ACC112 (cell line): ENCODE measurements around the gene TGFBR3L.
"Not testable (repeated sequence)": the region's sequence is repeated elsewhere in the genome, so short reads cannot be mapped to it uniquely, and the experiment has no call there.

Experiments used
- H2AFZ ChIP-seq: fragments of 200-600 bp; sonication (generic); one replicate; pipeline ENCODE4 v1.6.0; 2017; ENCODE audit warnings: antibody characterized with exemption, low read length; ENCODE audit not compliant: unreplicated experiment
- H3K27ac ChIP-seq: fragments of 200-600 bp; sonication (generic); 2 replicates; pipeline ENCODE4 v1.5.1; 2014; ENCODE audit warnings: low read depth, mild to moderate bottlenecking, antibody characterized with exemption, low read length, moderate library complexity
- H3K27me3 ChIP-seq: fragments of 200-600 bp; sonication (generic); 2 replicates; pipeline ENCODE4 v1.6.1; 2014; ENCODE audit warnings: mild to moderate bottlenecking, antibody characterized with exemption, low read length, moderate library complexity, mixed read lengths; ENCODE audit not compliant: insufficient read depth
- H3K36me3 ChIP-seq: fragments of 200-600 bp; sonication (generic); 2 replicates; pipeline ENCODE4 v1.6.1; 2016; ENCODE audit warnings: mild to moderate bottlenecking, antibody characterized with exemption, low read length, moderate library complexity, mixed read lengths; ENCODE audit not compliant: insufficient read depth
- H3K4me1 ChIP-seq: fragments of 200-600 bp; sonication (generic); one replicate; pipeline ENCODE4 v1.6.1; 2016; ENCODE audit warnings: low read length, mixed read lengths; ENCODE audit not compliant: insufficient read depth, unreplicated experiment, control insufficient read depth
- H3K4me3 ChIP-seq: fragments of 200-600 bp; sonication (generic); 2 replicates; pipeline ENCODE4 v1.5.1; 2014; ENCODE audit warnings: mild to moderate bottlenecking, low read depth, low read length
- H3K79me2 ChIP-seq: fragments of 200-600 bp; sonication (generic); one replicate; pipeline ENCODE4 v1.6.0; 2016; ENCODE audit warnings: low read length; ENCODE audit not compliant: control insufficient read depth, unreplicated experiment, insufficient read depth

Gene TGFBR3L

GRCh38 chr19:7926727-7927604 lies 12.3 kb downstream of the TGFBR3L start:
- Histone ChIP-seq H3K27ac (no peak overlapping the region), H3K4me1 (peaks cover 22% of the 10 kb centered on the region), H2AFZ (no peak overlapping the region), H3K36me3 (no peaks in the 10 kb centered on the region), H3K79me2 (peaks cover 4% of the 10 kb centered on the region), H3K4me3 (no peak overlapping the region), H3K27me3 (no peaks in the 10 kb centered on the region)

DNA sequence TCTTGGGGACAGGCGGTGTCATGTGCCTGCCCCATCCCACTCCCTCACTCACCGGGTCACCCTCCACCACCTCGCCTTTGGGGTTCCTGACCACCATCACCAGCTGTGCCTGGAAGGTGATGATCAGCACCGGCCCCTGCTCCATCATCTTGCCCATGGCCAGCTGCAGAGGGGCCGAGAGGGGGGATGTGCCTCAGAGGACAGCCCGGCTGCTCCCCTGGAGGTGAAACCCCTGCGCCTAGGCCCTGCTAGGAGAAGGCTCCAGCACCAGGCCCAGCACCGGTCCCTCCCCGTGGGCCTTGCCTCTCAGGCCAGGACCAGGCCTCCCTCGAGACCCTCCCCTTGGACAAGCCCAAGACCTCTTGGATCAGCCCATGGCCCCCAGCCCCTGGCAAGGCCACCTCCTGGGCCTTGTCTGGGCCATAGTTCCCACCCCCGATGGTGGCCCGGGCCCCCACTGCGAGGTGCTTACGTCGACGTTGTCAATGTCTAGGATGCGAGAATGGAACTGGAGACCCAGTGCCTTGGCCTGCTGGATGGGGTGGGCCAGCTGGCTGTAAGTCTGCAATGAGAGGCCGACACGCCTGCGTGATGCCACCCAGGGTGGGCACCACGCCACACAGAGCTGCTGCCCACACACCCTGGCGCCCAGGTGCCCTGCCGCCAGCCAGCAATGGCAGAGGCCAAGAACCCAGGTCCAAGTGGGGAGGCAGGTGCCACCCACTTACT lies 13.1 kb downstream of the TGFBR3L start:
- Histone ChIP-seq H3K4me1 (peaks cover 18% of the 10 kb centered on the region), H3K36me3 (no peaks in the 10 kb centered on the region), H3K27me3 (no peaks in the 10 kb centered on the region), H3K4me3 (no peak overlapping the region), H2AFZ (no peak overlapping the region), H3K79me2 (peaks cover 4% of the 10 kb centered on the region), H3K27ac (peak overlapping the region; percentile 91)

DNA sequence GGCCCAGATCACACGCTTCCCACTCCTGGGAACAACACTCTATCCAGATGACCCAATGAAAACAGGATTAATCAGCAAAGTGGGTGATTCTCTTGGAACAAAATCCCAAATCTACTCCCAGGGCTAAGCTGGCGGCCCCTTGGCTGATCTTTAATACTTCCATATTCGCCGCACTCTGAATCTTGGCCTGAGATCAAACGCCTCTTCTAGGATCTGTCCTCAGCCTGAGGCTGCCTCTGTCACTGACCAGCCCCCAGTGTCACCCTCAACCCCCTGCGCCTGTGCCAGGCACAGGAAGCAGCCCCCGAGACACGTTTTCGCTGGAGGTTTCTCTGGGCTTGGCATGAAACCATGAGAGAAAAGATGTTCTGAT lies 13.7 kb downstream of the TGFBR3L start:
- Histone ChIP-seq H3K27me3 (no peaks in the 10 kb centered on the region), H3K4me1 (peaks cover 18% of the 10 kb centered on the region), H2AFZ (no peak overlapping the region), H3K79me2 (no peaks in the 10 kb centered on the region), H3K36me3 (no peaks in the 10 kb centered on the region), H3K27ac (peak overlapping the region; percentile 91), H3K4me3 (no peak overlapping the region)

DNA sequence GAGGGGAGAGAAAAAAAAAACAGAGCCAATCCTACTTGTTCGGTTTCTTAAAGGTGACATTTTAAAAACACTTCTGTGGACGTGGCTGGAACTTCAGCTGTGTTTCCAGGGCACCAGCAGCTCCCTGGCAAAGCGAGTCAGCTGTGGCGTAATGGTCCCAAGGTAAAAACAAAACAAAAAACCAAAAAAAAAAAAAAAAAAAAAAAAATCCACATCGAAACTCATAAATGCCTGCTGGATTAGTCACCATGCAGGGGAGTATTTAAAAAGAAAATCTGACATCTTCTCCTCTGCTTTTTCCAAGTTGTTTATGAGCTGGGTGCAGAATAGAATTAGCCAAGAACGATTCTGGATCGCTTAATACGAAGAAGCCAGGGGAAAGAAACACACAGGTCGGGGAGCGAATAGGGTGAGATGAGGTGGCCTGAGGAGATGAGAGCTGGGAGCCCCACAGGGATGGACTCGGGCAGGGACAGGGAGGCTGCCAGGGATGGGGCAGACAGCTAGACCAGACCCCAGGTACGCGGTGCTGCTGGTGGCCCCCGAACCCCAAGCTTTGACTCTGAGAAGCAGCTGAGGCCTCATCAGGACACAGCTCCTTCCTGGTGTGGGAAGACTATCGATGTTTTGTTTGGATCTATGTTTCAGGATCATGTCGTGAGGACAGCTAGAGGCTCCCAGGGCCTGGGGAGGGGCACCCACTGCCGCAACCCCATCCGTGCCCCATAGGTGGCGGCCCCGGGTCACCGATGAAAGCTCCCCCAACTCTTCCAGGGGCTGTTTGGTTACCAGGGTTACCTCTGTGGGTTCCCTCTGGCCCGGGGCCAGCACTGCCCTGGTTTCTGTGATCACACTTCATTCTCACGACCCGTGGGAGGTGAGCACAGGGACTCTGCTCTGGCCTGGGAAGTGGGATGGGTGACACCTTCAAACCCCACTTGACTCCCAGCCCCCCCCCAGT lies 14.4 kb downstream of the TGFBR3L start:
- Histone ChIP-seq H3K4me3 (peak overlapping the region; percentile 3; the same call in 1 of the 2 replicates), H2AFZ (no peak overlapping the region), H3K4me1 (peaks cover 18% of the 10 kb centered on the region), H3K27ac (peak overlapping the region; percentile 91), H3K27me3 (no peaks in the 10 kb centered on the region), H3K79me2 (no peaks in the 10 kb centered on the region), H3K36me3 (no peaks in the 10 kb centered on the region)

DNA sequence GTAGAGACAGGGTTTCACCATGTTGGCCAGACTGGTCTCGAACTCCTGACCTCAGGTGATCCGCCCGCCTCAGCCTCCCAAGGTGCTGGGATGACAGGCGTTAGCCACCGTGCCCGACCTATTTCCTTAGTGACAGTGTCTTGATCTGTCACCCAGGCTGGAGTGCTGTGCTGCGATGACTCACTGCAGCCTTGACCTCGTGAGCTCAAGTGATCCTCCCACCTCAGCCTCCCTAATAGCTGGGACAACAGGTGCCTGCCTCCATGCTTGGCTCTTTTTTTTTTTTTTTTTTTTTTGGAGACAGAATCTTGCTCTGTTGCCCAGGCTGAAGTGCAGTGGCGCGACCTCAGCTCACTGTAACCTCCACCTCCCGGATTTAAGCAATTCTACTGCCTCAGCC lies 15.4 kb downstream of the TGFBR3L start:
- peak overlapping the region; percentile 91; the same call in 1 of the 2 replicates for H3K27ac ChIP-seq
- H3K4me3 ChIP-seq, H3K79me2 ChIP-seq, H2AFZ ChIP-seq, H3K36me3 ChIP-seq, H3K27me3 ChIP-seq: not testable (repeated sequence)
- H3K4me1 ChIP-seq = peaks cover 18% of the 10 kb centered on the region

DNA sequence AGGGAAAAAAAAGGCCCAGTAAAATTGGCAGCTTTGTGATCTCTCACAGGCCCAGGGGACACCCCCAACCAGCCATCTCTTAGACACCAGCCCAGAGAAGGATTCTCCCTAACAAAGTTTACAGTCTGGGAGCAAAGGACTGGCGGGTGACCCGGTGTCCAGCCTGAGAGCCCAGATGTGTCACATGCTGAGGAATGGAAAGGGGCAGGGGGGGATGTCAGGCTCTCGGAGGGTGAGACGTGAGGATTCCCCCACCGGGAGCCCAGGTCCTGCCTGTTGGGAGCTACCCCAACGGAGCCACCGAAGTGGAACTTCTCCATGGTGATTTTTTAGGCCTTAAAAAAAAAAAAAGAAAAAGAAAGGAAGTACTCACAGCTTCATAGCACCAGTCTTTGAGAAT lies 16.1 kb downstream of the TGFBR3L start:
- Histone ChIP-seq H3K36me3 (no peaks in the 10 kb centered on the region), H3K27ac (peak overlapping the region; percentile 91; the same call in 1 of the 2 replicates), H3K27me3 (no peaks in the 10 kb centered on the region), H3K4me1 (peaks cover 18% of the 10 kb centered on the region), H3K4me3 (no peak overlapping the region), H2AFZ (no peak overlapping the region), H3K79me2 (no peaks in the 10 kb centered on the region)

GRCh38 chr19:7931221-7932061 lies 16.8 kb downstream of the TGFBR3L start:
- Histone ChIP-seq H3K27ac (no peak overlapping the region), H3K4me3 (no peak overlapping the region), H3K27me3 (no peaks in the 10 kb centered on the region), H3K79me2 (no peaks in the 10 kb centered on the region), H3K4me1 (peaks cover 18% of the 10 kb centered on the region), H3K36me3 (no peaks in the 10 kb centered on the region), H2AFZ (no peak overlapping the region)

- Histone ChIP-seq H3K4me1 (peaks cover 18% of the 10 kb centered on the region), H3K27ac (no peak overlapping the region), H3K4me3 (no peak overlapping the region), H3K27me3 (no peaks in the 10 kb centered on the region), H2AFZ (no peak overlapping the region), H3K79me2 (no peaks in the 10 kb centered on the region), H3K36me3 (no peaks in the 10 kb centered on the region)
These were observed 17.8 kb downstream of the TGFBR3L start for GRCh38 chr19:7932276-7932929.

- Histone ChIP-seq H3K79me2 (no peaks in the 10 kb centered on the region), H2AFZ (no peak overlapping the region), H3K36me3 (no peaks in the 10 kb centered on the region), H3K27ac (no peak overlapping the region), H3K27me3 (no peaks in the 10 kb centered on the region), H3K4me3 (no peak overlapping the region), H3K4me1 (peaks cover 16% of the 10 kb centered on the region)
These were observed 18.3 kb downstream of the TGFBR3L start for GRCh38 chr19:7932930-7933300.
